K562 (cell line): ENCODE measurements around the gene ARFGAP3. TPM values are rescaled to one million over a fixed set of nuclear protein-coding genes. Genes with fewer than 3 reads are reported as not detected.
A peak's percentile ranks its signal among the peaks of the same experiment; 100 is the strongest.

Experiments
- ATF4 ChIP-seq: fragments of 450-650 bp; formaldehyde crosslinking; IDR thresholded peaks from 2 replicates; pipeline ENCODE4 v1.4.0; 2022; ENCODE audit warnings: mild to moderate bottlenecking, moderate library complexity
- C11orf30 ChIP-seq: fragments of 450-650 bp; IDR thresholded peaks from 2 replicates; pipeline ENCODE4 v1.6.1; 2016; ENCODE audit warnings: low read depth, mild to moderate bottlenecking
- CBFA2T2 ChIP-seq: fragments of 450-650 bp; conservative IDR thresholded peaks from 2 replicates; pipeline ENCODE4 v1.6.1; 2017; ENCODE audit warnings: mild to moderate bottlenecking
- CXXC5 ChIP-seq: fragments of 250-450 bp; sonication (Bioruptor Pico); IDR thresholded peaks from 2 replicates; pipeline ENCODE4 v1.8.0; 2022; ENCODE audit warnings: inconsistent platforms, mild to moderate bottlenecking, moderate library complexity
- DACH1 ChIP-seq: fragments of 450-650 bp; IDR thresholded peaks from 2 replicates; pipeline ENCODE4 v1.6.1; 2018; ENCODE audit not compliant: partially characterized antibody
- E2F1 ChIP-seq: sonication (generic); formaldehyde crosslinking; IDR thresholded peaks from 2 replicates; pipeline ENCODE4 v1.8.1; 2023; ENCODE audit warnings: mild to moderate bottlenecking, missing genetic modification reagents, moderate library complexity
- ELF4 ChIP-seq: fragments of 450-650 bp; formaldehyde crosslinking; IDR thresholded peaks from 2 replicates; pipeline ENCODE4 v1.4.0; 2022; ENCODE audit warnings: missing genetic modification characterization
- HDAC2 ChIP-seq: fragments of 450-650 bp; IDR thresholded peaks from 2 replicates; pipeline ENCODE4 v1.6.1; 2016; ENCODE audit warnings: mild to moderate bottlenecking
- HNRNPL ChIP-seq: fragments of 200-400 bp; formaldehyde crosslinking; IDR thresholded peaks from 2 replicates; pipeline ENCODE4 v1.6.1; 2017; ENCODE audit warnings: low read depth, mild to moderate bottlenecking, low read length
- MAFG ChIP-seq: fragments of 450-650 bp; conservative IDR thresholded peaks from 2 replicates; pipeline ENCODE4 v1.6.1; 2016; ENCODE audit warnings: missing genetic modification characterization, missing compliant biosample characterization
- MXD1 ChIP-seq: fragments of 250-450 bp; sonication (Bioruptor Pico); IDR thresholded peaks from 2 replicates; pipeline ENCODE4 v1.8.0; 2021; ENCODE audit warnings: borderline replicate concordance, mild to moderate bottlenecking, moderate library complexity; ENCODE audit not compliant: poor library complexity, severe bottlenecking
- NCOR1 ChIP-seq: fragments of 450-650 bp; IDR thresholded peaks from 2 replicates; pipeline ENCODE4 v1.6.1; 2016; ENCODE audit warnings: mild to moderate bottlenecking, moderate library complexity
- POLR2A ChIP-seq: fragments of 450-650 bp; conservative IDR thresholded peaks from 2 replicates; pipeline ENCODE4 v1.6.1; 2016
- RB1 ChIP-seq: fragments of 450-650 bp; IDR thresholded peaks from 2 replicates; pipeline ENCODE4 v1.6.1; 2017; ENCODE audit warnings: low read depth, mild to moderate bottlenecking
- TCF3 ChIP-seq: sonication (generic); formaldehyde crosslinking; IDR thresholded peaks from 2 replicates; pipeline ENCODE4 v1.4.0; 2020; ENCODE audit warnings: mild to moderate bottlenecking, missing genetic modification reagents
- TEAD1 ChIP-seq, 2 experiments: fragments of 450-650 bp in 1 of 2; sonication (generic) in 1 of 2; formaldehyde crosslinking; IDR thresholded peaks; 2 replicates each; pipeline versions ENCODE4 v1.4.0 to v1.8.0; 2020 to 2022; ENCODE audit warnings: mild to moderate bottlenecking in 2 of 2, missing genetic modification reagents in 1 of 2
- TEAD4 ChIP-seq, 2 experiments: sonication (generic) in 1 of 2; formaldehyde crosslinking in 1 of 2; IDR thresholded peaks; 2 replicates each; pipeline versions ENCODE4 v1.6.1 to v1.8.0; 2012 to 2022; ENCODE audit warnings: borderline replicate concordance in 1 of 2, inconsistent platforms in 1 of 2, low read length in 1 of 2, mild to moderate bottlenecking in 1 of 2, missing genetic modification reagents in 1 of 2
- VEZF1 ChIP-seq: fragments of 200-800 bp; sonication (Bioruptor generic); IDR thresholded peaks from 2 replicates; pipeline ENCODE4 v1.6.1; 2017; ENCODE audit warnings: missing genetic modification characterization, missing compliant biosample characterization
- XRCC3 ChIP-seq: fragments of 450-650 bp; IDR thresholded peaks from 2 replicates; pipeline ENCODE4 v1.6.1; 2017; ENCODE audit warnings: mild to moderate bottlenecking, moderate library complexity
- ZNF165 ChIP-seq: fragments of 250-450 bp; sonication (Bioruptor Pico); IDR thresholded peaks from 2 replicates; pipeline ENCODE4 v1.4.0; 2020; ENCODE audit warnings: borderline replicate concordance
- ZNF311 ChIP-seq: fragments of 250-450 bp; sonication (Bioruptor Pico); IDR thresholded peaks from 2 replicates; pipeline ENCODE4 v1.4.0; 2020; ENCODE audit warnings: mild to moderate bottlenecking, moderate library complexity
- polyA plus RNA-seq, 8 experiments: library from polyadenylated mRNA; depleted of rRNA in 4 of 8; stranded (reverse) in 5 of 8; unstranded in 3 of 8; fragments of >200 nt; fragmentation: Nextera tagmentation in 2 of 8; fragmentation: Illumina TruSeq in 1 of 8; extraction: Ambion mirVana in 2 of 8; extraction: Trizol in 1 of 8; gene quantifications; 2 replicates each; pipeline versions ENCODE4 v1.2.1 to v1.2.3, GENCODE V29; 2011 to 2014; ENCODE audit warnings: inconsistent platforms in 1 of 8, missing spikeins in 1 of 8
- total RNA-seq, 7 experiments: library from RNA; depleted of rRNA in 6 of 7; stranded (reverse); fragments of >200 nt in 6 of 7; fragmentation: Illumina TruSeq in 2 of 7; extraction: Trizol in 2 of 7; gene quantifications; 2 replicates each; pipeline versions ENCODE4 v1.2.1 to v1.2.3, GENCODE V29; 2011 to 2021; ENCODE audit warnings: low replicate concordance in 1 of 7
- TF ChIP-seq, protein P1 (sequence below): sonication (generic); formaldehyde crosslinking; IDR thresholded peaks from 2 replicates; pipeline ENCODE4 v1.8.0; 2023; ENCODE audit warnings: mild to moderate bottlenecking, missing genetic modification reagents
- TF ChIP-seq, protein P2 (sequence below): sonication (generic); formaldehyde crosslinking; IDR thresholded peaks from 2 replicates; pipeline ENCODE4 v1.8.0; 2022; ENCODE audit warnings: mild to moderate bottlenecking, missing genetic modification reagents

ARFGAP3 gene
- total and polyA plus RNA-seq, 9 of the 15 experiments (the other 6 are each of a cell fraction or from before 2014, with no cell fraction given) = 14.2 to 31.9 (median 22.7) TPM

GRCh38 chr22:42754658-42755057 is 102.4 kb downstream of the ARFGAP3 start (continued):
- TF ChIP-seq RB1 (peak; percentile 13; the same call in 1 of the 2 replicates), VEZF1 (CRISPR knock-in tag) (peak; percentile 49; the same call in 1 of the 2 replicates), POLR2A (no peak), E2F1 (no peak), TEAD4 (IDR thresholded peaks at IDR 0.05; ENCODE audit: low read length) (peak; percentile 46; the same call in 1 of the 2 replicates), TEAD4 (CRISPR knock-in tag; IDR thresholded peaks at IDR 0.05; ENCODE audit: borderline replicate concordance) (no peak), ATF4 (no peak), NCOR1 (peak; percentile 84), TEAD1 (CRISPR knock-in tag; IDR thresholded peaks at IDR 0.05) (peak; percentile 63 to 67; a peak in 2 of 4 replicates), MXD1 (no peak), CBFA2T2 (peak; percentile 77), ELF4 (CRISPR knock-in tag) (no peak), DACH1 (no peak), ZNF311 (CRISPR knock-in tag) (no peak), ZNF165 (CRISPR knock-in tag) (no peak), HNRNPL (no peak), XRCC3 (no peak), MAFG (tag) (peak; percentile 84), C11orf30 (peak; percentile 54; the same call in 1 of the 2 replicates), CXXC5 (no peak), TCF3 (CRISPR knock-in tag) (peak; percentile 88), HDAC2 (peak; percentile 68)
- TF ChIP-seq, protein P1, sequence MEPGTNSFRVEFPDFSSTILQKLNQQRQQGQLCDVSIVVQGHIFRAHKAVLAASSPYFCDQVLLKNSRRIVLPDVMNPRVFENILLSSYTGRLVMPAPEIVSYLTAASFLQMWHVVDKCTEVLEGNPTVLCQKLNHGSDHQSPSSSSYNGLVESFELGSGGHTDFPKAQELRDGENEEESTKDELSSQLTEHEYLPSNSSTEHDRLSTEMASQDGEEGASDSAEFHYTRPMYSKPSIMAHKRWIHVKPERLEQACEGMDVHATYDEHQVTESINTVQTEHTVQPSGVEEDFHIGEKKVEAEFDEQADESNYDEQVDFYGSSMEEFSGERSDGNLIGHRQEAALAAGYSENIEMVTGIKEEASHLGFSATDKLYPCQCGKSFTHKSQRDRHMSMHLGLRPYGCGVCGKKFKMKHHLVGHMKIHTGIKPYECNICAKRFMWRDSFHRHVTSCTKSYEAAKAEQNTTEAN = no peak
- TF ChIP-seq, protein P2, sequence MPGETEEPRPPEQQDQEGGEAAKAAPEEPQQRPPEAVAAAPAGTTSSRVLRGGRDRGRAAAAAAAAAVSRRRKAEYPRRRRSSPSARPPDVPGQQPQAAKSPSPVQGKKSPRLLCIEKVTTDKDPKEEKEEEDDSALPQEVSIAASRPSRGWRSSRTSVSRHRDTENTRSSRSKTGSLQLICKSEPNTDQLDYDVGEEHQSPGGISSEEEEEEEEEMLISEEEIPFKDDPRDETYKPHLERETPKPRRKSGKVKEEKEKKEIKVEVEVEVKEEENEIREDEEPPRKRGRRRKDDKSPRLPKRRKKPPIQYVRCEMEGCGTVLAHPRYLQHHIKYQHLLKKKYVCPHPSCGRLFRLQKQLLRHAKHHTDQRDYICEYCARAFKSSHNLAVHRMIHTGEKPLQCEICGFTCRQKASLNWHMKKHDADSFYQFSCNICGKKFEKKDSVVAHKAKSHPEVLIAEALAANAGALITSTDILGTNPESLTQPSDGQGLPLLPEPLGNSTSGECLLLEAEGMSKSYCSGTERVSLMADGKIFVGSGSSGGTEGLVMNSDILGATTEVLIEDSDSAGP = no peak
